Right hindlimb (tissue), 1 donor: ENCODE measurements around the gene GMPPA.

Source experiments
- DNase-seq: peaks from one replicate; pipeline ENCODE4 v3.0.0-alpha.2; 2018

GMPPA gene

DNA sequence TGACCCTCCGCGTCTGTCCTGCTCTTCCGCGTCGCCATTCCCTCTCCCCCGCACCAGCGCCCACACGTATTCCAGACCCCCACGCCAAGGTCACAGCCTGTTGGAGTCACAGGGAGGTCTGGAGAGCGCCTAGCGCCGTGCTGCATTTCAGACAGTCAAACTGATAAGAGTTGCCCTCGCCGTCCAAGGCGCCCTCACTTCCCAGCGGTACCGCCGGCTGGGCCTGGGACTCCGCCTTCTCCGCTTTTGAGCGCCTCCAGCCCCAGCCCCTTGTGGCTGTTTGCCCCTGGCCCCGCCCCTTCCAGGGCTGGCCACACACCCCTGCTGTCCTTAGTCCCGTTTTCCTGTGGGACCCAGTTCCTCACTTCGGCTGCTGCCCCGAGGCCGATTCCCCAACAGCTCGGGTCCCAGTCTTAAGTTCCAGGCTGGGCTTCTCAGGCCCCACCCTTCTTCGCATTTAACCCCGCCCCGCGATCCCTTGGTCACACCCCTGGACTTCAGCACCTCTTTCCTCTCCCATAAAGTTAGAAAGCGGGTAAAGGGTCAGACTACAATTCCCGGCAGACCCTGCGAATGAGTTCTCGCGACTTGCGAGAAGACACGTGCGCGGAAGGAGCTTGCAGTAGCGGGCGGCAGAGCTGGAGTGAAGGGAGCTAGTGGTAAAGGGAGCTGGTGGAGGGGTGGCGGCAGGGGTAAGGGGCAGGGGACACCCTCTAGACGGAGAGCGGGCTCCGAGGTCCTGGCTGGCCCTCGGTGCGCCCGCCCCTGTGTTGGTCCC lies at the start of gene GMPPA:
Gene GMPPA, plus strand, starts transcription at position 612 of the 778 bp plus-strand sequence. CDS start 1,085 bp downstream, outside the sequence.
- DNase-seq = peak; percentile 99

DNA sequence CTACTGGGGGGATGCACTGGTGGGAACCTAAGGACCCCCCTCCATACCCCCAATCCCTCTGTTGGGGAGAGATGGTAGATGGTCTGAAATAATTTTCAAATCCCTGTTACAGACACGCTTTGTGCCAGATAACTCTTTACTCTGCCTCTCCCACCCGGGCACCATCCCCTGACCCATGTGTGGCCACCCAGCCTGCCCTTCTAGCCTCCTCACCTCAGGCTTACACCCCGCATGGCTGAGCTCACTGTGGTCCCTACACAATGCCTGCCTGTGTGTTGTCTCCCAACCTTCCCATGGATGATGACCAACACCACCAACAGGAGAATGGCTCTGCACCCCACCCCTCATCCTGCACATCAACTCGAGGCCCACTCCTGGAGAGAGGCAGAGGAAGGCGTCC lies 49.1 kb upstream of the GMPPA start:
- DNase-seq = no peak

DNA sequence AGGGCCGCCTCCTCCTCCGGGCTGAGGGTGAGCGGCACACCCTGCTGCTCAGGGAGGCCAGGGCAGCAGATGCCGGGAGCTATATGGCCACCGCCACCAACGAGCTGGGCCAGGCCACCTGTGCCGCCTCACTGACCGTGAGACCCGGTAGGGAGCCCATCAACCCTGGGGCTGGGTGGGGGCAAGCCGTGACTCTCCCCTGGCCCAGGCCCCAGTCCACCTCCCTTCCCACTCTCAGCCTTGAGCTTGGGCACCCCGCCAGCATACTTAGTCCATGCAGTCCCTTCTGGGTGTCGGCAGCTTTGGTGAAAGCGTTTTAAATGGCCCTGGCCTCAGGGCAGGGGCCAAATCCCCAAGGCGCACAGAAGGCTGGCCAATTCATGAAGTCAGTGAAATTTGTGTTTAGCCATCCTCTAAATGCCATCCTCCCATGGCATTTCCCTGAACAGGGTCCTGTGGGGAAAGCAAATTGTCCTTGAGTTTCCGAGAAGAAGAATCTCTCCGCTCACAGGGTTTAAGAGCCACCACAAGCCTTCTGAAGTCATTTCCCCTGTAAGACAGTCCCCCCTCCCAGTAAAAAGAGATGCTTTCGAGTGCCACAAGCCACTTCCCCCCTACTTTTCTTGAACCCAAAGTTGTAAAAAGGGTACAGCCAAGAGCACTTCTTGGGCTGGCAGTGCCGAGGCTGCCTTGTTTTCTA lies 46.9 kb upstream of the GMPPA start:
- peak; percentile 39 for DNase-seq

DNA sequence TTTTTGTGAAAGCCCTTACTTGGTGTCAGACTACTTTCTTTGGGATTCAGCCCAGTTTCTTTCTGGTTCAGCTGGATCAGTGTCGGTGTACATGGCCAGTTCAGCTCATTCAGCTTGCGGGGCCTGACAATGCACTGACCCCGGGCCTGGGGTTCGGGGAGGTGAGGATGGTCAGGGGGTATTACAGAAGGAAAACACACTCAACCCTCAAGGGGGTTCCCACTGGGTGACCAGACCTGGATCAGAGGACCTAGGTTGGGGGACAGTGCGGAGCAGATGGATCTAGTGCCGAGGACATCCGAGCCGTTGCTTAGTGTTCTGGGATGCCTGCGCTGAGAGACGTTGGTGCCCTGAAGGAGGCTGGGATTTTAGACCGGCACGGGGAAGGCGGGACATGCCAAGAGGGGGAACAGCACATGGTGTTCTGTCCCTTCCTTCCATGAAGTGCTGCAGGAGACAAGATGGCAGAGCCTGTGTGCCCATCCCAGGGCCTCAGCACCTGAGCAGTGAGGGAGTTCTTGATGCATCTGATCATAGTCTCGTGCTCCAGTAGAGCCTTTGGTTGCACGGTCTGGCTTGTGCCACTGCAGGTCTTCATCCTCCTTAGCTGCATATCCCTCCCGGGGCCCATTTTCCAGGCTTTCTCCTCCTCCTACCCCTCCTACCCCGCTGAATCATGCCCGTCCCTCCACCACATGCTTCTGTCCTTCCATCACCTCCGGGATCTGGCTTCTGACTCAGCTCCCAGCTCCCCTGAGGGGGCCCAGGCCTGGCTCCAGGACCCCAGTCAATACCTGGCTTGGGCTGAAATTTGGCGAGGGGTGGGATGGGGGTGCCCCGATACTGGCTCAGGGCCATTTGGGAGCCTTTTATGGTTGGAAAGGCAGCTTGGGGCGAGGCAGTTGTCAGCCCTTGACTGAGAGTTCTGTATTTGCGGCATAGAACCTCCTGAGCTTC lies 46.1 kb upstream of the GMPPA start:
- peak; percentile 74 for DNase-seq

DNA sequence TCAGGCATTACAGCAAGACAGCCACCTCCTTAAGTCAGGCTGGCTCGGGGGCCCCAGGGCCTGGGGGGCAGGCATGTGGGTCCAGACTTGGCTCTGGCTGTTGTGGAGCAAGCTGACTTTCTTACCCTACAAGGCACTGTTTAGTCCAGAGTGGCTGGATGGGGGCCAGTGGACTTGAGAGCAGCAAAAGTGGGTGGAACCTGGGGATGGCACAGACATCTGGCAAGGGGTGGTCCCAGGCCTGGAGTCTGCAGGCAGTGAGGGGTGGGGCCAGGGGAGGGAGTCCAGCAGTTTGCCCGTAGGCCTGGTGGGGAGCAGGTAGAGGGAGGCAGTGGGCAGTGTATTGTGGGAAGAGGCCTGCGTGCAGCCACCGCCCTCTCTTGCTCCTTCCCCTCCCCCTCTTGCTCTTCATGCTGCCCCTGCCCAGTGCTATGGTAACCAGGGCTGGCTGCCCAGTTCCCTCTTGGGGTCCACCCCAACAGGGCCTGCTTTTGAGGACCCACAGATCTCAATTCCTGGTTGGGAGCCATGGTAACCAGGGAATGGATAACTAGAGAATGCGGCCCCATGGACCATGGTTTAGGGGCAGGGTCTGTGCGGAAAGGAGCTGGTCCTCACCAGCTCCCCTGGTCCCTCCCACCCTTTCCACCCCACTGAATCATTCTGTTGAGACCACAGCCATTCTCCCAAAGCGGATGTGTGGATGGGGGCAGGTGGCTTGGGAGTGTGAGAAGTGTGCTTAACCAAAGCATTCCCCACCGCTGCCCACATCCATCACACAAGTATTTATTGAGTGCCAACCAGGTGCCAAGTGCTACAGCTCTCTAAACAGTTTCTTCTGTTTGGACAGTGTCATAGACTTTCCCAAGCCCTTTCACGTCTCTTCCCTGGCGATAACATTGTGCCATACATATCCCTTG lies 44.8 kb upstream of the GMPPA start:
- DNase-seq = peak; percentile 84

DNA sequence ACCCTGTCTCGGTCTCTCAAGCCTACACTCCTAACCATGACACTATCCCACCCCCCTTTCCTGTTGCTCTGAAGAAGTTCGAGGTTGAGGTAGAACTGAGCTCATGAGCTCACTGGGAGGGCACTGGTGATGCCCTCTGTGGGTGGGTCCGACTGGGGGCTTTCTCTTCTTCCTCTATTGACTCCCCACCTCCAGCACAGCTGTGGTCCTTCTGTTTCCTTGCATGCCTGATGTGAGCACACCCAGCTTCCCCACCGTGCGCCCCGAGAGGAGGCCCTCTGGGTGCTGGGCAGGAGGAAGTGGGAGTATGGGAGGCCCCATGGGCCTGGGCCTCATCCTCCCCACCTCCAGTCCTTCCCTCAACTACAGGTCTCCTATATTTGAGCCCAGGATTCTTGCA lies 43.1 kb upstream of the GMPPA start:
- no peak for DNase-seq

DNA sequence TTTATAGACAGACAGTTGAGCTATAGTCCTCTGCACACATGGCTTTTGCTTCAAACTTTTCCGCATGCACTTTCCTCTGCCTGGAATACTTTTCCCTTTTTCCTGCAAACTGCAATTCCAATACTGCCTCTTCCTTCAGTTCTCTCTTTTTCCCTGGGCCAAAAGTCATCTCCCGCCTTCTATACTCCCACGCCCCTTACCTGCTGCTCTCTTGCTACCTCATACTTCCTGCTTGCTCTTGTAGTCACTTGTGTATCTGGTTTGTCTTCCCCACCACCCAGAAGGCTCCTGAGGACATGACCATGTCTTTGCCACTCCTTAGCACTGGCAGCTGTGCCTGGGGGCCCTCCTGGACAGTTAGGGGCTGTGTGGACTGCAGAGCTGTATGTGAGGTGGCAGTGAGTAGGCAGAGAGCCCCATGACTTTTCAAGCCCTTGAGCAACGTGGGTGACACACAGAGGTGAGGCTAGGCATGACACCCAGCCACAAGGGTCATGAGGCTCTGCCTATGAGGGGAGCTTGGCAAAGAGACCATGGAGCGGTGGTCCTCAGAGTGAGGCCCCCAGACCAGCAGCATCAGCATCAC lies 40.8 kb upstream of the GMPPA start:
- DNase-seq = no peak

DNA sequence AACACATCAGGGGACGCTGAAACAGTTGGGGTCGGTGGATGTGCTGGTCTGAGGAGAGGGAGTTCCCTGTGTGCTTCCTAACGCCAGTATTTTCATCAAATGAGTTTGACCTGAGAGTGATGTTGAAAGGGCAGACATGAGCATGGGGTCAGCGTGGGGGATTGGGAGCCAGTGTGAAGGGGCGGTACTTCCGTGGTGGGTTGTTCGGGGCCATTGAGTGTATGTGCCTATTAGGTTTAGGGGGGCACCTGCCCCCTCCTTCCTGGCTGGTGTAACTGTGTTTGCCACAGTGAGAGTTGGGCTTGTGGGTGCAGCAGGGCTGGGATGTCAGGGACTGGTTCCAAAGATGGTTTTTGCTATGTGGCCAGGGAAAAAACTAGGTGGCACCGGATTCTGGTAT lies 39.7 kb upstream of the GMPPA start:
- DNase-seq = no peak

DNA sequence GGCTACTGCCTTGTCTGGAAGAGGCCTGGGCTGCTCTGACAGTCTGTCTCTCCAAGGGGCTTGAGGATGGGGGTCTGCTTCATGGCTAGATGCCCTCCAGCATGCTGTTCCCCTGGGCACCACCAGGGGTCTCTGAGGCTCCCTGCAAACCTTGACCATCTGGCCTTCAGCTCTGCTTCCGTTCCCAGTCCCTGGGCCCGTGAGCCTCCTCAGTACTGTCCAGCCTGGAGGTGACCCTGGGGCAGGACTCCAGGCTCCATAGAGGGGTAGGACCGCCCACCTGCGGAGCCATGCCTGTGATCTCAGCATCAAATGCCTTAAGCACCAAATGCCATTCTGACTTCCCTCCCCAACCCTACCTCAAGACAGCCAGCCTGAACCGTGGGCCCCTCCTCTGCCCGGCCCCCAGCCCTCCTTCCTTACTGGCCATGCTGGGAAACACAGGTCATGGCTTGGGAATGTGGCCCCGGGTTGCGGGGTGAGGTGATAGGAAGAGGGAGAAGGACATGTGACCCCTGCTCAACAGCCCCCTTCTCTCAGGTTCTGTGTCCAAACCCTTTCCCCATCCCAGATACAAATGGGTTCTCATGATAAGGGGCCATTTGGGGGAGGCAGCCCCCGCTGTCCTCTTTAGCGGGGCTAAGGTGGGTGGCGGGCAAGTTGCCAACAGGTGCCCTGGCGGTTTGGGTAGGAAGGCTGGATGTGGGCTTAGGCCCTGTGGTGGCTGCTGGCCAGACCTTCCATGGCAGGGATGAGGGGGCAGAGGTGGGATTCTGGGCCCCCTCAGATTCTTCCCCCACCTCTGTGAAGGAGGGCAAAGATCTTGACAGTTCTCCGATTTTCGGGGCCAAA lies 39.0 kb upstream of the GMPPA start:
- DNase-seq = peak; percentile 59

DNA sequence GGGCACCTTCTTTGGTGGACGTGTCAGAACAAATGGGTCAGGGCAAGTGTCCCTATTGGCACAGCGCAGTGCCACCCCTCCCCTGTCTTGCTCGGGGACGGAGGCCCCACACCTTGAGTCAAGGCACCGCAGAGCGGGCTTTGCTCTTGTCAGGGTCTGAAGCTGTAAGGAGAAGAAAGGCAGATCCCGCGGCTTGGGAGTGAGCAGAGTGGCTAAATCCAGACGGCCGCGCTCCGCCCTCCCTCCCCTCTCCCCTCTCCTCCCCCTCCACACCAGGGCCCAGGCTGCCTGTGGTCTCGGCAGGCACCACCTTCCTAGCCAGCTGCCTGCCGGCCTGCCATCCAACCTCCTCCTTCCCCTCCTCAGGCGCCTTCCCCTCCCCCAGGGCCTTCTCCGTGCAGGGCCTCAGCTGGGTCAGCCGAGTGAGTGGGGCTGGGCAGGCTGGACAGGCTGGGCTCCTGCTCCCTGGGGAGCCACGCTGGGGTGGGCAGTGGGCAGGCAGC lies 38.2 kb upstream of the GMPPA start:
- DNase-seq = peak; percentile 80

DNA sequence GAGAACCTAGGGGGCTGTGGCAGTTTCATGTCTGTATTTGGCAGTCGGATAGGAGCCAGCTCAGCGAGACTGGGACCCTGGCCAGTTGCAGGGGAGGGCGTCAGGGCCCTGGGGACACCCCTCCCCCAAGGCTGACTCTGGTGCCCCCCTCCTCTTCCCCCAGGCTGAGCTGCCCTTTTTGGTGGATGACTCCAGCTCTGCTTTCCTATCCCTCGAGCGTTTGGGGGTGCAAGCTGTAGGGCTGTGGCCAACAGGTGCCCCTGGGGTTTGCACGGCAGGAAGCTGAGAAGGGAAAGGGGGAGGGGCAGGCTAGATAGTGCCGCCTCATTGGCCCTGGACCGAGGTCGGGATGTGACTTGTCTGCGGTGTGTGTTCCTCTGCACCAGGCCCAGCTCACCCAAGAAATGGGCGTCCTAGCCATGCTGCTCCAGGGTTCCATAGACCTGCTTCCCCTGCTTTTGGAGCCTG lies 37.6 kb upstream of the GMPPA start:
- no peak for DNase-seq

DNA sequence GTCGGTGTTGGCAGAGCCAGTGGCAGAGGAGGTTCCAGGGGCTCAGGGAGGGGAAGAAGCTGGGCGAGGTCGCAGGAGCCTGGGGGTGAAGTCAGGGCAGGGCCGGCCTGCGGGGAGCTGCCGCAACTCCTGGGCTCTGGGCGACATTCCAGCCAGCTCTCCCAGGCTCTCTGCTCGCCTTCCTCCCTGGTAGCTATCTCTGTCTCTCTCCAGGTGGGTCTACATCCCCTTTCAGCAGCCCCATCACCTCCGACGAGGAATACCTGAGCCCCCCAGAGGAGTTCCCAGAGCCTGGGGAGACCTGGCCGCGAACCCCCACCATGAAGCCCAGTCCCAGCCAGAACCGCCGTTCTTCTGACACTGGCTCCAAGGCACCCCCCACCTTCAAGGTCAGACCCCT lies 37.0 kb upstream of the GMPPA start:
- DNase-seq = no peak

DNA sequence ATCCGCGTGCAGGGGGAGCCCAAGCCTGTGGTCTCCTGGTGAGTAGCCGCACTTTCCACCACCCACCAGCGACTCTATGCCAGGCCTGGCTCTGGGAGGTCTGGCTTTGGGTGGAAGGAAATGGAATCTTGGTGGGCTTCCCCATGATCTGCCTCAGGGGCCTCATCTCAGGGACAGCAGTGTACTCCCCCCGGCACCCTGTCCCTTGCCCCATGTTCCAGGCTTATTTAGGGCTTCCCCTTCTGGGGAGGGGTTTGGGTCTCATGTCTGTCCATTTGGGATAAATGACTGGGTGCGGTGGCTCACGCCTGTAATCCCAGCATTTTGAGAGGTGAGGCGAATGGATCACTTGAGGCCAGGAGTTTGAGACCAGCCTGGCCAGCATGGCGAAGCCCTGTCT lies 36.3 kb upstream of the GMPPA start:
- DNase-seq = no peak

DNA sequence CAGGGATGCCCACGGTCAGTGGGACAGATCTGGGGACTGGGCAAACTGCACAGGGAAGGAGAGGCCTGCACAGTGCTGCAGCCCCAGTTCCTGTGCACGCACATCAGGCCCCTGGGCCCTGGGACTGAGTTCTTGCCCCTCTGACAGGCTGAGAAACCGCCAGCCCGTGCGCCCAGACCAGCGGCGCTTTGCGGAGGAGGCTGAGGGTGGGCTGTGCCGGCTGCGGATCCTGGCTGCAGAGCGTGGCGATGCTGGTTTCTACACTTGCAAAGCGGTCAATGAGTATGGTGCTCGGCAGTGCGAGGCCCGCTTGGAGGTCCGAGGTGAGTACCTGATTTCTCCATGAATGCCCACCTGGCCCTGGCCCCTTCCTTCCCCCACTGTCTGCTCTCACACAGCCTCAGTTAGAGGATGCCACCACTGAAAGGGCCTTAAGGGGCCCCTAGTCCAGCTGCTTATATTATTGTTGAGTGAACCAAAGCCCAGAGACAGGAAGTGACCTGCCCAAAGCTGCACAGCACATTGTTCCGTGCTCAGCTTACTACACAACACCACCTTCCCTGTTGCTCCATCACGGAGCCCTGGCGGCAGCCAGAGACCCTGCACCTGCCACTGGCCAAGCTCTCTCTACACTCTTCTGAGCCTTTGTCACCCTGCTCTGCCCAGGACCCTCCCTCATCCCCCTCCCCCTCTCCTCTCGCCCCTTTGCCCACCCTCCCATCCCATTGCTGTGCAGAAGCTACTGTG lies 34.2 kb upstream of the GMPPA start:
- DNase-seq = no peak

DNA sequence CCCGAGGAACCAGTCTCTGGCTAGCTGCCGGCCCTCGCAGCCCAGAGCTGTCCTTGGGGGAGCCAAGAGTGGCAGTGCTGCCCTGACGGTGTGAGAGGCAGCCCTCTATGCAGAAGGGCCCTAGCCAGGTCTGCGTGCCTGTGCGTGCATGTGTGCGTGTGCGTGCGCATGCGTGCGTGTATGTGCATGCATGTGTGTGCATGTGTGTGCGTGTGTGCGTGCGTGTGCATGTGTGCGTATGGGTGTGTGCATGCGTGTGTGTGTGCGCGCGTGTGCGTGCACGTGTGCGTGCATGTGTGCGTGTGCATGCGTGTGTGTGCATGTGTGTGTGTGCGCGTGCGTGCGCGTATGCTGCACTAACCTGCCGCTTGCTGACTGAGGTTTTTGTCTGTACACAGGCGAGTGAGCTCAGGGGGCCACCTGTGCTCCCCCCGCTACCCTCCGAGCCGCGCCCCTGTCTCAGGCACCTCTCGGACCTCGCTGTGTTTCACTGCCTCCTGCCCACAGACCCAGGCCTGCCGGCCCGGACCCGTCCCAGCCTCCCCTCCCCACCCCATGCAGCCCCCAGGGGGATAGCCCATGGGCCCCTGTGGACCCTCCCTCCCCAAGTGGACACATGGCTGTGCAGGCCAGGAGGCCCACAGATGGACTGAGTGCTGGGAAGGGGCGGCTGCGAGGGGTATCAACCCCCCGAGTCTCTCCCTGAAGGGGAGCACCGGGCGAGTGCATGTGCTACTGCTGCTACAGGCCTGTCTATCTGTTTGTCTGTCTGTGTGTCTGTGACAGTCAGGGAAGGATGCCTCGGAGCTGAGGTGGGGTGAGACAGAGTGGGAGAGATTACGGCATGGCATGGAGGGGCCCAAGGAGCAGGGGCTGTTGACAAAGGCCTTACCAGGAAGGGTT lies 32.8 kb upstream of the GMPPA start:
- DNase-seq = no peak

DNA sequence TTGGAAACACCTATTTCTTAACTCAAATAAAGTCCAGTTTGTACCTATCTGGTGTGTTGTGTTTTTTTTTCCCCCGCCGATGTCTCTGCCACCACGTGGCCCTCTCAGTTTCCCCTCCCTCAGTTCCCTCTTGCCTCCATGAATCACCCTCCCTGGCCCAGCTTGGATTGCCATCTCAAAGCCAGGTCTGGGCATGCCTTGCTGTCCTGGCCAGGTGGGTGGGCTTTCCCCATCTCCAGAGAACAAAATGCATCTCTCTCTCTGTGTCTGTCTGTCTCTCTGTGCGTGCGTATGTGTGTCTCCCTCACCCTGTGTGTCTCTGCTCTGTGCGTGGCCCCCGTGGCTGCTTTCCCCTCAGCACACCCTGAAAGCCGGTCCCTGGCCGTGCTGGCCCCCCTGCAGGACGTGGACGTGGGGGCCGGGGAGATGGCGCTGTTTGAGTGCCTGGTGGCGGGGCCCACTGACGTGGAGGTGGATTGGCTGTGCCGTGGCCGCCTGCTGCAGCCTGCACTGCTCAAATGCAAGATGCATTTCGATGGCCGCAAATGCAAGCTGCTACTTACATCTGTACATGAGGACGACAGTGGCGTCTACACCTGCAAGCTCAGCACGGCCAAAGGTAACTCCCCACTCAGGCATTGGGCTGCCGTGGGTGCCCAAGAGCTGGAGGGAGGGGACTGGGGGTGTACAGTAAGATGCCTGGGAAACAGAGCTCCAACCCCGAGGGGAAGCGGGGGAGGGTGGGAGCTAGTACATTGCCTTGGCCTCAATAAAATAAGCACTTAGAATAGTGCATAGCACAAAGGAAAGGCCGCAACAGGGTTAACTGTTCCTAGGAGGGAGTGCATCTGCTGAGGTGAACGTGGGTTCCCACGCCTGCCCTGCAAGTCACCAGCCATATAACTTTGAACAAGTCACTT lies 31.6 kb upstream of the GMPPA start:
- DNase-seq = no peak

DNA sequence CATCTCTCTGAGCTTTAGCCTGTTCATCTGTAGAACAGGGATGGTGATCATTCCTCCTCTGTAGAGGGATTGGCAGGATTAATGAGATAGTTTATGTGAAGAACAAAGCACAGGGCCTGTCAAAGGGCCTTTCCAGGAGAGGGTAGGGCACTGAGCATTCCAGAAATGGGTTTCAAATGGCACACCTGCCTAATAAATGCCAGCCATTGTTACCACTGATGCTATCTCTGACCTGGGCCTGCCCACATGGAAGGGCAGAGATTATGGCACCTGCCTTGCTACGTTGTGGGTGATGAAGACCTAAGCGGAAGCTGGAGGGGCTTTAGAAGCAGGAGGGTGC lies 31.0 kb upstream of the GMPPA start:
- no peak for DNase-seq
